ENCODE results near the gene DENR. TPM values are rescaled to one million over a fixed set of nuclear protein-coding genes. Genes with fewer than 3 reads are reported as not detected.

DENR gene
- total and polyA plus RNA-seq, 2 of the 13 experiments (the other 11 are each of a cell fraction or from before 2014, with no cell fraction given) = 30.0 to 59.1 TPM

DNA sequence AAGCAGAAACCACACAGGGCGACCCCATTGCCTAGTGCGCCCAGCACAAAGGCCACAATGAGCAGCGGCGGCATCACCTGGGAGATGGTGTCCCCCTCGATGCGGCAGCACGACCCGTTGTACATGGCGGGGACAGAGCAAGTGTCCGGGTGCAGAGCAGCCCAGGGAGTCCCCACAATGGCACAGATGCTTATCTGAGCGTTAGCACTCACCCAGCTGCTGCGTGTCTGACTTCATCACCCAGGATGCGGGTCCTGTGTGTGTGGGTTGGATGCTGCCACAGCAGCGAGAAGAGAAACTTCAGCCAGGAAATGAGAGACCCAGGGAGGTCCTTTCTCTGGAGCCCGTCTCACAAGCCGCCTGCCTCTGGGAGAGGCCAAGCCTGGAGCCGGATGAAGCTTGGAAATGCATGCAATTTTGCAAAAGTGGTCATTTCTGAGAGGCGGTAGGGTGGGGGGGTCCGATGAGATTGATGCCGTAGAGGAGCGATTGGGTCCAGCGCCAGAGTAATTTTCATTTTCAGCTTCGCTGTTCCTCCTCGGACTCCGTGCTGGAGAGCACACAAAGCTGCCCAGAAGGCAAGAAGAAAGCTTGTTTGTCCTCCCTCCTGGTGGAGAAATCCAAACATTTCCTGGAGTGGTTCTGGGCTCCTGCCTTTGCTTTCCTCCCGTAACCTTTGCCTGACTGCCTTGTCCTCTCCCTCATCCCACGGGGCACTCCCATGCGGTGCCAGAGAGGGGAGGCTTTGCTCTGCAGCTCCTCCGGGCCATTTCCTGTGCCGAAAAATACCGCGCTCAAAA lies 22.2 kb upstream of the DENR start, which contains the start of gene HCAR1 (continued):
- TF ChIP-seq BCLAF1 (IDR thresholded peaks at IDR 0.05) = no peak
- no peak for TF ChIP-seq ISX (CRISPR knock-in tag; conservative IDR thresholded peaks at IDR 0.05)
- no peak for TF ChIP-seq ZNF839 (CRISPR knock-in tag; IDR thresholded peaks at IDR 0.05; ENCODE audit: borderline replicate concordance)
- TF ChIP-seq ZNF12 (CRISPR knock-in tag; IDR thresholded peaks at IDR 0.05) = no peak
- TF ChIP-seq ISL2 (CRISPR knock-in tag; IDR thresholded peaks at IDR 0.05) = 0 out of 2 replicates have a peak, but pooled peaks have one; percentile 9
- TF ChIP-seq ZNF350 (CRISPR knock-in tag; IDR thresholded peaks at IDR 0.05; ENCODE audit: borderline replicate concordance, low read depth) = no peak
- TF ChIP-seq ZNF670 (CRISPR knock-in tag; IDR thresholded peaks at IDR 0.05; ENCODE audit: borderline replicate concordance) = no peak
- no peak for TF ChIP-seq ZZZ3 (CRISPR knock-in tag; IDR thresholded peaks at IDR 0.05; ENCODE audit: borderline replicate concordance)
- no peak for TF ChIP-seq ATF6 (CRISPR knock-in tag; conservative IDR thresholded peaks at IDR 0.05)
- no peak for TF ChIP-seq FOXK2 (IDR thresholded peaks at IDR 0.05)
- TF ChIP-seq NFRKB (IDR thresholded peaks at IDR 0.05) = no peak
- TF ChIP-seq KMT2B (CRISPR knock-in tag; IDR thresholded peaks at IDR 0.05) = no peak
- TF ChIP-seq ZNF124 (CRISPR knock-in tag; IDR thresholded peaks at IDR 0.05) = 0 out of 2 replicates have a peak, but pooled peaks have one; percentile 14
- no peak for TF ChIP-seq ZNF749 (CRISPR knock-in tag; IDR thresholded peaks at IDR 0.05; ENCODE audit: borderline replicate concordance)
- 0 out of 2 replicates have a peak, but pooled peaks have one; percentile 31 for TF ChIP-seq ZNF335 (CRISPR knock-in tag; IDR thresholded peaks at IDR 0.05)
- no peak for TF ChIP-seq JUN (CRISPR knock-in tag; IDR thresholded peaks at IDR 0.05)
- no peak for TF ChIP-seq MTF1 (CRISPR knock-in tag; IDR thresholded peaks at IDR 0.05)
- no peak for TF ChIP-seq ZNF275 (CRISPR knock-in tag; IDR thresholded peaks at IDR 0.05; ENCODE audit: borderline replicate concordance)
- TF ChIP-seq ZNF235 (CRISPR knock-in tag; IDR thresholded peaks at IDR 0.05; ENCODE audit: borderline replicate concordance) = no peak
- no peak for TF ChIP-seq IKZF4 (CRISPR knock-in tag; IDR thresholded peaks at IDR 0.05; ENCODE audit: borderline replicate concordance, low read depth, not compliant biosample characterization)
- no peak for TF ChIP-seq HNRNPK (IDR thresholded peaks at IDR 0.05; ENCODE audit: low read depth, low read length, poor library complexity, severe bottlenecking)
- no peak for TF ChIP-seq TBP (CRISPR knock-in tag; IDR thresholded peaks at IDR 0.05)
- TF ChIP-seq FOXO1 (CRISPR knock-in tag; IDR thresholded peaks at IDR 0.05) = no peak
